Mammary microvascular endothelial cell (primary cell): ENCODE measurements around the gene IGFBP6. TPM values are rescaled to one million over a fixed set of nuclear protein-coding genes. Genes with fewer than 3 reads are reported as not detected.

Experiments used
- total RNA-seq: library from RNA; depleted of rRNA; stranded (reverse); fragments of >200 nt; gene quantifications from 2 replicates; pipeline ENCODE4 v1.2.3, GENCODE V29; 2015

Gene IGFBP6
- 222 and 277 TPM in 2 replicates for total RNA-seq

GRCh38 chr12:53097564-53098353, at the start of gene IGFBP6:
TSS of gene IGFBP6 (plus strand) at chr12:53097667. CDS start at chr12:53097718, 51 bp downstream.

GRCh38 chr12:53049571-53050318, 47.7 kb upstream of the IGFBP6 start, which contains the start of gene TNS2:
TSS of gene TNS2 (plus strand) at chr12:53050065. CDS start at chr12:53050186, 121 bp downstream.

GRCh38 chr12:53079226-53080117, 18.0 kb upstream of the IGFBP6 start, which contains the start of gene SPRYD3:
TSS of gene SPRYD3 (minus strand) at chr12:53079390. CDS start at chr12:53079333, 57 bp downstream.

GRCh38 chr12:53102883-53103807, 5.7 kb downstream of the IGFBP6 start, which contains the start of gene SOAT2:
TSS of gene SOAT2 (plus strand) at chr12:53103486. CDS start at chr12:53103578, 92 bp downstream.

Other genes with a start within 250 kb of the IGFBP6 start
- not detected in 2 replicates for gene KRT78, start 248.7 kb upstream of the IGFBP6 start, total RNA-seq
- gene KRT8, start 192.6 kb upstream of the IGFBP6 start, total RNA-seq: 13.9 and 14.4 TPM in 2 replicates
- gene KRT18, start 148.5 kb upstream of the IGFBP6 start, total RNA-seq: 253 and 287 TPM in 2 replicates
- gene EIF4B, start 91.2 kb upstream of the IGFBP6 start, total RNA-seq: 273 and 317 TPM in 2 replicates
- 34.9 and 41.3 TPM in 2 replicates for gene TNS2, start 47.6 kb upstream of the IGFBP6 start, total RNA-seq
- 38.8 and 39.8 TPM in 2 replicates for gene SPRYD3, start 18.3 kb upstream of the IGFBP6 start, total RNA-seq
- gene SOAT2, start 5.8 kb downstream of the IGFBP6 start, total RNA-seq: not detected in 2 replicates
- gene ZNF740, start 83.1 kb downstream of the IGFBP6 start, total RNA-seq: 4.5 and 9.0 TPM in 2 replicates
- 1.1 and 3.0 TPM in 2 replicates for gene CSAD, start 83.3 kb downstream of the IGFBP6 start, total RNA-seq
- 0.30 and 0.80 TPM in 2 replicates for gene ITGB7, start 109.6 kb downstream of the IGFBP6 start, total RNA-seq
- 81.5 and 84.3 TPM in 2 replicates for gene RARG, start 134.5 kb downstream of the IGFBP6 start, total RNA-seq
- 14.8 and 22.2 TPM in 2 replicates for gene ESPL1, start 170.6 kb downstream of the IGFBP6 start, total RNA-seq
- gene PFDN5, start 197.9 kb downstream of the IGFBP6 start, total RNA-seq: 384 and 454 TPM in 2 replicates
- 41.8 and 63.4 TPM in 2 replicates for gene MYG1, start 202.0 kb downstream of the IGFBP6 start, total RNA-seq
- gene AAAS, start 223.9 kb downstream of the IGFBP6 start, total RNA-seq: 59.6 and 69.6 TPM in 2 replicates
- 0.13 TPM in 1 of 2 replicates, not detected in the other for gene SP7, start 238.7 kb downstream of the IGFBP6 start, total RNA-seq